Right ventricle myocardium superior (tissue), 1 donor: ENCODE data around the gene RSPO4. TPM values are rescaled to one million over a fixed set of nuclear protein-coding genes. Genes with fewer than 3 reads are reported as not detected.
A peak's percentile ranks its signal among the peaks of the same experiment; 100 is the strongest.
"Not testable (repeated sequence)": the region's sequence is repeated elsewhere in the genome, so short reads cannot be mapped to it uniquely, and the experiment has no call there.

Experiments used
- ATAC-seq: fragments of 200-7000 bp; cut with Tn5 transposase; one replicate; pipeline ENCODE4 v1.9.1; 2020; ENCODE audit warnings: mild to moderate bottlenecking; ENCODE audit not compliant: poor library complexity
- DNase-seq: peaks from one replicate; pipeline ENCODE4 v3.0.0-alpha.2; 2020
- intact Hi-C: fragments of 100-400 bp; cut with DNase I; formaldehyde crosslinking; loops from one replicate; pipeline ENCODE4 v1.11.2; 2022
- long read RNA-seq: library from polyadenylated mRNA; unstranded; transcript quantifications from one replicate; pipeline ENCODE4 v2.0.0, GENCODE V29; 2021
- total RNA-seq: library from RNA; stranded (reverse); fragmentation: NEBNext Ultra II Directional; extraction: Animal tissue kit (Norgen Biotek cat#: 25700); gene quantifications from one replicate; pipeline ENCODE4 v1.2.1, GENCODE V29; 2021
- donor health status: DM: no; HTN: yes; CAD: no; lungs with severe emphysema.

RSPO4 gene
- not detected for total RNA-seq
- long read RNA-seq, result 0 reads

- intact Hi-C loops, result no loop called here
- ATAC-seq (no peak), DNase-seq (no peak)
Measured at GRCh38 chr20:1001911-1002681, at the start of gene RSPO4. RSPO4 (minus strand) TSS chr20:1002311; CDS start chr20:1002164, 147 bp downstream.

- ATAC-seq (no peak), DNase-seq (no peak)
- intact Hi-C loops, result no loop called here
Measured at GRCh38 chr20:1050440-1050839, 48.3 kb upstream of the RSPO4 start.

- DNase-seq (no peak), ATAC-seq (no peak)
- intact Hi-C loops, result no loop called here
Measured at GRCh38 chr20:1045860-1046418, 43.8 kb upstream of the RSPO4 start.

- DNase-seq (no peak), ATAC-seq (no peak)
- intact Hi-C loops, result no loop called here
Measured at GRCh38 chr20:1041845-1042390, 39.8 kb upstream of the RSPO4 start.

GRCh38 chr20:1038205-1038604 is 36.1 kb upstream of the RSPO4 start:
- no peak for DNase-seq
- ATAC-seq, result no peak
- intact Hi-C loops, result no loop called here

GRCh38 chr20:1037039-1037438 is 34.9 kb upstream of the RSPO4 start:
- intact Hi-C loops, result no loop called here
- DNase-seq (no peak), ATAC-seq (no peak)

DNA sequence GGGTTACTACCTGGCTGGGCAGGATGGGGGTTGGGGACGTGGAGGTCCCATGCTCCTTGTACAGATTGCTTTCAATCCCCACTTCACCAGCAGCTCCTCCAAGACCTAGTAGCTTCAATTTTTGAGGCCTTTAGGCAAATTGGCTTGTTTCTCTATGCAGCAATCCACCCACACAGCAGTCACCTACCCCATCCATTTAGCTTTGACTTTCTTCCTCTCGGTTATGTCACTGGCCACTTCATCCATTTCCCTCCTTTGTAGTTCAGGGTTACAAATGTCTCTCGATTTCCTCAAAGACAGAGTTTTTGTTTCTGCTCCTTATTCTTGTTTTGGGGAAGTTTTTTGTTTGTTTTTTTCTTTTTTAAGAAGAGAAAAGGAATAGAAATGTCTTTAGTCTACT is 33.4 kb upstream of the RSPO4 start:
- no peak for ATAC-seq
- DNase-seq, result no peak
- intact Hi-C loops, result no loop called here

GRCh38 chr20:1034415-1034789 is 32.3 kb upstream of the RSPO4 start:
- DNase-seq (no peak), ATAC-seq (no peak)
- intact Hi-C loops, result no loop called here

DNA sequence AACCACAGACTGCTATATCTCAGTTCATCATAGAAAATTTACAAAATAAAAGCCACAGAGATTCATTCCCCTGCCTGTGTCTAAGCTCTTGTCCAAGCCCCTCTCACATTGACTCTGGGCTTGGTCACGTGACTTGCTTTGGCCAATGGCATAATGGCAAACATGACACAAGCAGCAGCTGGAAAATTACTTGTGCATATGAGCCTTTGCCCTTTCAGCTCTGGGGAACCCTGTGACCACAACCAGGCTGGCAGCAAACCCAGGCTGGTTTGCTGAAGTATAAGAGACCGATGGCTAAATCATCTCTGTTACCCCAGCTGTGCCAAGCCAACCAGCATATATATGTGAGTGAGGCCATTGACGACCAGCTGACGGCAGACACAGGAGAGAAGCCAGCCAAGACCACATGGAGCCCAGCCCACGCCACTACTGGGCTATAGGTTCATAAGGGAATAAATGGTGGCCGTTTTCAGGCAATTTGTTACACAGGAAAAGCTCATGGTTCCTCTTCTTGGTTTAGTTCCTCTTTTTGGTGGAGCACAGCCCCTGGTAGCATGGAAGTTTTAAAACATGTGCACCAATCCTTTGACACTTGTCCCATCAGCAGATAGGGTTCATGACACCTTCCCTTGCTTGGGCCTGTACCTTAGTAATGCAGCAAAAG is 31.8 kb upstream of the RSPO4 start:
- peak; percentile 25 for ATAC-seq

GRCh38 chr20:1029980-1030379 is 27.9 kb upstream of the RSPO4 start:
- intact Hi-C loops, result no loop called here
- DNase-seq, result no peak

More for the DNA sequence above, 31.8 kb upstream of the RSPO4 start:
- no peak for DNase-seq
- intact Hi-C loops, result no loop called here

DNA sequence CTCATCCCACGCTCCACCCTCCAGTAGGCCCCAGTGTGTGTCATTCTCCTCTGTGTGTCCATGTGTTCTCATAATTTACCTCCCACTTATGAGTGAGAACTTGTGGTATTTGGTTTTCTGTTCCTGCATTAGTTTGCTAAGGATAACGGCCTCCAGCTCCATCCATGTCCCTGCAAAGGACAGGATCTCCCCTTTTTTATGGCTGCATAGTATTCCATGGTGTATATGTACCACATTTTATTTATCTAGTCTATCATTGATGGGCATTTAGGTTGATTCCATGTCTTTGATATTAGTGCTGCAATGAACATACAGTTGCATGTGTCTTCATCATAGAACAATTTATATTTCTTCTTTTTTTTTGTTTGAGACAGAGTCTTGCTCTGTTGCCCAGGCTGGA is 24.1 kb upstream of the RSPO4 start:
- intact Hi-C loops, DNase-seq, ATAC-seq: not testable (repeated sequence)

More at GRCh38 chr20:1029980-1030379, 27.9 kb upstream of the RSPO4 start:
- ATAC-seq, result no peak

GRCh38 chr20:1022871-1023270 is 20.8 kb upstream of the RSPO4 start:
- DNase-seq (no peak), ATAC-seq (no peak)
- intact Hi-C loops, result no loop called here

GRCh38 chr20:1020614-1021013 is 18.5 kb upstream of the RSPO4 start:
- no peak for ATAC-seq
- intact Hi-C loops, result no loop called here
- no peak for DNase-seq

- DNase-seq (no peak), ATAC-seq (no peak)
- intact Hi-C loops, result no loop called here
Measured at GRCh38 chr20:1019344-1019743, 17.2 kb upstream of the RSPO4 start.

- DNase-seq (no peak), ATAC-seq (no peak)
- intact Hi-C loops, result no loop called here
Measured at GRCh38 chr20:1017677-1018076, 15.6 kb upstream of the RSPO4 start.

DNA sequence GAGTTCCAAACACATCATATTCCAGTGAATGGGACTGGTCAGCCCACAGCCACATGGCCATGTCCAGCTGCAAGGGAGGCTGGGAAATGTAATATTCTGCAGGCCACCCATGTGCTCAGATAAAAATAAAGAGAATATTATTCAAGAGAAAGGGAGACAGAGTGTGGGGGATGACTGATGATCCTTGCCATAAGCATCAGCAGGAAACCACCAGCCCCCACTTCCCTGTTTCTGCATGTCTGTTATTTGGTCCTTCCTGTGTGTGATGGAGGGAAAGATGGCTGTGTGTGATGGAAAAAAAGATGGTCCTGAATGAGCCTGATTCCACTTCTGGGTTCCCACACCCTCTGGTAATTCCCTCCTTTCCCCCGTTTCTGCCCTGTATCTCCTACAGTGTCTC is 13.1 kb upstream of the RSPO4 start:
- ATAC-seq, result no peak
- no peak for DNase-seq
- intact Hi-C loops, result no loop called here

DNA sequence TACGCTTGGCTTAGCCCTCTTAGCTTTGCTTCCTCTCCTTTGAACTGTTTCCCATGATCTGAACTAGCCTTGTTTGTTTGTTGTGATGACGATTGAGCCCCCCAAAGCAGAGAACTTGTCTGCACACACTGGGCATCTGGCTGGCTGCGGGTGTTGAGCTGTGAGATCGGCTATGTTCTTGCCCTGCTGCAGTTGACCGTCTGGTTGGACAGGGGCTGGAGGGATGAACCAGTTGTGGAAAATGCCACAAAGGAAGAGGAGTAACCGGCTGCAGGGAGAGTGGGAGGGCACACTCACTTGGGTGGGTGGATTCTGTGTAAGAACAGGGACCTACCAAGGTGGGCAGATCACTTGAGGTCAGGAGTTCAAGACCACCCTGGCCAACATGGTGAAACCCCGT is 12.4 kb upstream of the RSPO4 start:
- DNase-seq (no peak), ATAC-seq (no peak)
- intact Hi-C loops, result no loop called here

- intact Hi-C loops, result no loop called here
- ATAC-seq, result no peak
Measured at GRCh38 chr20:1013566-1014340, 11.6 kb upstream of the RSPO4 start.

More at GRCh38 chr20:1013566-1014340, 11.6 kb upstream of the RSPO4 start:
- DNase-seq, result no peak
